NCI-H748 (cell line): ENCODE data around the gene NYAP1.
"Not testable (repeated sequence)": the region's sequence is repeated elsewhere in the genome, so short reads cannot be mapped to it uniquely, and the experiment has no call there.

Experiments used
- DNase-seq: peaks from one replicate; lab custom pipeline; 2025; ENCODE audit not compliant: unreplicated experiment; lab: John Stamatoyannopoulos, UW

Gene NYAP1

GRCh38 chr7:100483722-100484672, at the start of gene NYAP1:
Gene NYAP1 (plus strand): TSS chr7:100483927. CDS start chr7:100485312, 1,385 bp downstream.
- peak; percentile 71 for DNase-seq

DNA sequence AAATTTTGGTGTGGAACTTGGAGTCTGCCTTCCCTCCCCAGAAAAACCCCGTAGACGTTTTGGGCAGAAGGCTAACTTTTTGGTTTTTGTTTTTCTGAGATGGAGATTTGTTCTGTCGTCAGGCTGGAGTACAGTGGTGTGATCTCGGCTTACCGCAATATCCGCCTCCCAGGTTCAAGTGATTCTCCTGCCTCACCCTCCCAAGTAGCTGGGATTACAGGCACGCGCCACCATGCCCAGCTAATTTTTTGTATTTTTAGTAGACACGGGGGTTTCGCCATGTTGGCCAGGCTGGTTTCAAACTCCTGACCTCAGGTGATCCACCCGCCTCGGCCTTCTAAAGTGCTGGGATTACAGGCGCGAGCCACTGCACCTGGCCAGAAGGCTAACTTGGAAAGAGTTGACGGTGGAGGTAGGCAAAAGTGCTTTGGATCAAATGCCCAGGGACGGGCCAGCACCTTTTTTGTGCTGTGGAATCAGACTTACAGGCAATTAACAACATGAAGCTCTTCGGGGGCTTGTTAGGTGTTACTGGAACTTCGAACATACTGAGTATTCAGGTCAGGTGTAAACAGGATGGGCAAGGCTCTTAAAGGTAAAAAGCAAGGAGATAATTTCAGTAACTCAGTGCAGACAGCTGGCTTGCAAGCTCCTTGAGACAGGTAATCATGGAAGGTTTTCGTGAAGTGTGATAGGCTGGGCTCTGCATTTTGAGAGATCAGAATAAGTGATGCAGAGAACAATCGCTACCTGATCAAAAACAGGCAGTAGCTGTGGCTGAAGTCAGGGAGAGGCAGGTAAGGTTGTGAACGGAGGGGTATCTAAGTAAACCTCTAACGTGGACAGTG, 49.2 kb upstream of the NYAP1 start:
- DNase-seq = no peak

- peak; percentile 65 for DNase-seq
Observed at GRCh38 chr7:100435401-100436304, 48.1 kb upstream of the NYAP1 start.

GRCh38 chr7:100437150-100438100, 46.3 kb upstream of the NYAP1 start:
- no peak for DNase-seq

- no peak for DNase-seq
Observed at GRCh38 chr7:100438172-100438571, 45.6 kb upstream of the NYAP1 start.

DNA sequence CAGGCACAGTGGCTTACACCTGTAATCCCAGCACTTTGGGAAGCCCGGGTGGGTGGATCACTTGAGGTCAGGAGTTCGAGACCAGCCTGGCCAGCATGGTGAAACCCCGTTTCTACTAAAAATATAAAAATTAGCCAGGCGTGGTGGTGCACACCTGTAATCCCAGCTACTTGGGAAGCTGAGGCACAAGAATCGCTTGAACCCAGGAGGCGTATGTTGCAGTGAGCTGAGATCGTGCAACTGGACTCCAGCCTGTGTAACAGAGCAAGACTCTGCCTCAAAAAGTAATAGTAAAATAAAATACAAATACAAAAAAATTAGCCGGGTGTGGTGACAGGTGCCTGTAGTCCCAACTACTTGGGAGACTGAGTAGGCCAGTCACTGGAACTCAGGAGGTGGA, 45.0 kb upstream of the NYAP1 start:
- DNase-seq = not testable (repeated sequence)

GRCh38 chr7:100439244-100439643, 44.5 kb upstream of the NYAP1 start:
- not testable (repeated sequence) for DNase-seq

DNA sequence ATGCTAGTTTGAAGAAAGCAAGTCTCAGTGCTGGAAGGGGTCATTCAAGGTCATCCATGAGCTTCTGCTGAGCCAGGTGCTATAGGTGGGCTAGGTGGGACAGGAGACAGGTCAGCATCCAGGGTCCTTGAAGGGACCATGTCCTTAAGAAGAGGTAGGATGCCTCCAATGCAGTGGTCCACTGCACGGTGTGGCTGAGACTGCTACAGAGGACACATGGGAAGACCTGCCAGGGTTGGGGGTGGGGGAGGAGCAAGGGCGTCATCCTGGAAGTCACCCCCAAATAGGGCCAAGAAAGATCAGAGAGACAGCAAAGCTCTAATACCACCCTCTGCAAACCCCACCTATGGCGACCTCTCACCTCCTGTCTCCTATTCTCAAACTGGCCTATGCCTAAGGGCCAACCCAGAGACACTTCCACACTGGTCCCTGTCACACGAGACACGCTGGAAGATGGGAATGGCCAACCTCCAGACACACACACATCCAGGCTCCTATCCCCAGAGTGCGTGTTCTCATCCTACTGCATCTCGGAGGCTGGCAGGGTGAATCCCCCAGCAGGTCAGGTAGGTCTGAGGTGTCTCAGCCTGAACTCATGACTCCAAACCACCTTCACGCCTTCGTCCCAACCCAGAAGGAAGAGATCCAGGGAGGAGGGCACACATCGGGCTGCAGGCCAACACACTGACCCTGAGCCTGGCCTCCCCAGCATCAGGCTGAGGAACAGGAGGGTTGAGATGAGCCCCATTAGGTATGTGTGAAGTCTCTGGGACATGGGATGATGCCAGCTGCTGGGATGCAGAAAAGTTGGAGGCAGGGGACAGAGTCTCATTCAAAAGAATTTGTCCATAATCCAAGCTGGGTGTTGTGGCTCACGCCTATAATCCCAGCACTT, 41.8 kb upstream of the NYAP1 start:
- no peak for DNase-seq

GRCh38 chr7:100443096-100443840, 40.5 kb upstream of the NYAP1 start:
- DNase-seq = no peak

DNA sequence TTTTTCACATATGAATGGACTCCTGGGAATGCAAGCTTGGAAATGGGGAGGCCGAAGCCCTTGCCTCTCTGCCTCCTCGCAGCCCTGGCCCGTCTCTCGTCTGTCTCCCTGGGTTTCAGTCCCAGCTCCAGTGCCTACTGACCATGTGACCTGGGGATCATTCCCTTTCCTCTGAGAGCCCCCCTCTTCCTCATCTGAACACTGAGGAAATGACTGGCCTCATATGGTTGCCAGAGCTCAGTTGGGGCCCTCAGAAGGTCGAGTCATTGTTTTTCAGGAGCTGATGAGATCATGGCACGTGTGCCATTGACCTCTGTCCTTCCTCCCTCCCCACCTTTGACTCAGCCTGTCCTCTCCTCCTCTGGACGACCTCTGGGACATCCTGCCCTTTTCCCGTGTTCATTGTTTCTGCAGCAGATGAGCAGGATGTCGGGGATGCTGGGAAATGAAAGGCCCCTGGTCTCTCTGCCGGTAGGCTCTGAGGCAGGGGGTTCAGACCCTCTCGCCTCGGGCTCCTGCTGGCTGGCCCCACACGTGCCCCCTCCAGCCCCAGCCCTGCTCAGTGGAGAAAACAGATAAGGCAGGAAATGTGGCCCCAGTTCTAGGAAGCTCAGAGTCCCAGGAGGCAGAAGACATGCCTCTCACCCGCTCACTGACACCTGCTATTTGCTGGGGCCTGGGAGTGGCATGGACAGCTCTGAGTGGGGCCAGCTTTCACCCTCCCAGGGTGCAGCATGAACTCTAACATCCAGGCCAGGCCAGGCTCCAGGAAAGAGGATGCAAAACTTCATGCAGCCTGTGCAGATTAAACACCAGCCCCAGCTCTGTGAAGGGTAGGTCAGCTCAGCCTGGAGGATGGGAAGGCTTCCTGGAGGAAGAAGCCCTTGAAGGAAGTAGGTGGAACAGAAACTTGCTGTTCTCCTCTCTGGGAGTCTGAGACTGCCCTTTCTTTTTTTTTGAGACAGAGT, 39.1 kb upstream of the NYAP1 start:
- DNase-seq = no peak

- DNase-seq = no peak
Observed at GRCh38 chr7:100446040-100446439, 37.7 kb upstream of the NYAP1 start.

DNA sequence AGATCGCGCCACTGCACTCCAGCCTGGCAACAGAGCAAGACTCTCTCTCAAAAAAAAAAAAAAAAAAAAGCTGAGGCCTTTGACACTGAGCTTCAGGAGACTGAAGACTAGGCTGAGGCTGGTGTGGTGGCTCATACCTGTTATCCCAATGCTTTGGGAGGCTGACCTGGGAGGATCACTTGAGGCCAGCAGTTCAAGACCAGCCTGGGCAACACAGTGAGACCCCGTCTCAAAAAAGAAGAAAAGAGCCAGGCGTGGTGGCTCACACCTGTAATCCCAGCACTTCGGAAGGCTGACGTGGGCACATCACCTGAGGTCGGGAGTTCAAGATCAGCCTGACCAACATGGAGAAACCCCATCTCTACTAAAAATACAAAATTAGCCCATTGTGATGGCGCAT, 36.4 kb upstream of the NYAP1 start:
- DNase-seq = not testable (repeated sequence)

- no peak for DNase-seq
Observed at GRCh38 chr7:100449190-100449795, 34.4 kb upstream of the NYAP1 start.

DNA sequence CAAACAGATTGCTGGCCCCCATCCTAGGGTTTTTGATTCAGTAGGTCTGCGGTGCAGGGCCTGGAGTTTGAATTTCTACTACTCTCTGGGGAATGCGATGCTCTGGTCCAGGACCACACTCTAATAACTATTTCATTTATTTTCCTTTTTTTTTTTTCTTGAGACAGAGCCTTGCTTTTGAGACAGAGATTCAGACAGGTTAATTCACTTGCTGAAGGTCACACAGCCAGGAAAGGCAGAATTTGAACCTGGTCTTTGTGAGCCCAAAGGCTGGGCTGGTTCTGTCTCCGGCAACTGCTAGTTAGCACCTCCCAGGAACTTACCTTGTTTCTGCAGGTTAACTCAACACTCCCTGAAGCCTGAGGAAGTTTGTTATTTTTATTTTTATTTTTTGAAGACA, 31.2 kb upstream of the NYAP1 start:
- no peak for DNase-seq

DNA sequence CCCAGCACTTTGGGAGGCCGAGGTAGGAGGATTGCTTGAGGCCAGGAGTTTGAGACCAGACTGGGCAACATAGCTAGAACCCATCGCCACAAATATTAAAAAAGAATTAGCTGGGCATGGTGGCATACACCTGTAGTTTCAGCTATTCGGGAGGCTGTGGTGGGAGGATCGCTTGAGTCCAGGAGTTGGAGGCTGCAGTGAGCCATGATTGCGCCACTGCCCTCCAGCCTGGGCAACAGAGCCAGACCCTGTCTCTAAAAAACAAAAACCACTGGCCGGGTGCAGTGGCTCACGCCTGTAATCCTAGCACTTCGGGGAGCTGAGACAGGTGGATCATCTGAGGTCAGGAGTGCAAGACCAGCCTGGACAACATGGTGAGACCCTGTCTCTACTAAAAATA, 29.9 kb upstream of the NYAP1 start:
- DNase-seq = not testable (repeated sequence)

GRCh38 chr7:100455206-100455605, 28.5 kb upstream of the NYAP1 start:
- DNase-seq = no peak
